ENCODE results near the gene ZNF516.
"Not testable (repeated sequence)": the region's sequence is repeated elsewhere in the genome, so short reads cannot be mapped to it uniquely, and the experiment has no call there.

The ZNF516 gene

DNA sequence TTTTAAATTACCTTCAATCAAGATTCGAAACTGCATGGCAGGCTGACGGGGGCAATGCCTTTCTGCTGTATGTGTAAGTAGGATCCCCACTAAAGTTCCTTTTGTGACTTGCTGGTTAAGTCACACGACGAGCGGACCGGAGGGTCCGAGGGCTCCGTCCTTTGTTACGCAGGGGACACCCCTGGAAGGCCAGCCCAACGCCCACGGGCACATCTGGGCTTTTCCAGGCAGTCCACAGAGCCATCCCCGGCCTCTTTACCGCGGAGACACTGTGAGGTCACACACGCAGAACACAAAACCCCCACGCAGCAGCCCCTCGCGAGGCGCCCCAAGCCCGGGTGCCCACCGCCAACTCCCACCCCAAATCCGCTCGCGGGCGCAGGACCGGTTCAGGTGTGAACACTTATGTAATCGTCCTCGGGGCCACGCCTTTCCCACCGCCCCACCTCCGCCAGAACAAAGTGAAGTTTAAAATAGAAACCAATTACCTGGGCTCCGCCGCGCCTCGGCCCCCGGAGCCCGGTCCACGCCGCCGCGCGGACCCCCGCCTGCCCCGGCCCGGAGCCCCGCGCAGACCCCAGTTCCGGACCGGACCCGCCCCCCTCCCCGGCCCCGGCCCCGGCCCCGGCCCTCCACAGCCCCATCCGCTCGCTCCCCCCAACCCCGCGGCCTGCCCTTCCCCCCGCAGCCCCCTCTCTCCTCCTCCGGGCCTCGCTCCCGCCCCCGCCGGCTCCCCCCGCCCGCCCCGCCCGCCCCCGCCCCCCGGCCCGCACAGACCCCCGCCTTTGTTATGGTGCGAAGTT is 4.2 kb downstream of the ZNF516 start:
- no peak for DNase-seq

DNA sequence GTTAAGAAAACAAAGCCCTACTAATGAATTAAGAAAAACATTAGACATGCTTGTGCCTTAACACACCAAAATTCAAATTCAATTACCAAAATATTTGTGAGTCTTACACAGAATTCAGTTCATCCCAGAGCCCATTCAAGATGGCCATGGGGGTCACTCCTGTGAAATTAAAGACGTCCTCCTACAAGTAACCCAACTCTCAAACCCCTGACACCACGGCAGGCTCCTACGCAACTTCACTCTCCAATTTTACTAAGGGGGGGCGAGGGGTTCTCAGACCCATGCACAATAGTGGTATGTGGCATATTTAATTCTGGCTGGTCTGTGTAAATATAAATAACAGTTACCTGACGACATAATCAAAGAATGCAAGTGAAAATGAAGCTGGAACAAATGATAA is 5.0 kb downstream of the ZNF516 start:
- DNase-seq: no peak

DNA sequence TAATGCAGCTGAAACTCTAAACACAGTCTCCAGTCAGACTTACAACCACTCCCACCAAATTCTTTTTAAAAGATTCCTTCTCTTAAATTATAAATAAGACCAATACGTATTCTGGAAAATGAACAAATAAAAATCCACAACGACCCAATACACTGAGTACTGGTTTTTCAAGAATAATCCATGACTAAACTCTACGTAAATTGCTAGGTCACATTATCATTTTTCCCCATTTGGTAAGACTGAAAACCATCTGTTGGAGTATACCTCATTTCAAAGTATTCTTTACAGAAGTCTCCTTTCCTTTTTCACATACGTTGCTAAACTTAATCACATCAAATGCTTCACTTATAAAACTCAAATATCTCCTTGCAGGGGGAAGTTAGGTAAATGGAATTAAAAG is 6.0 kb downstream of the ZNF516 start:
- DNase-seq: no peak

GRCh38 chr18:76488190-76488589 is 6.9 kb downstream of the ZNF516 start:
- no peak for DNase-seq

GRCh38 chr18:76487782-76488181 is 7.3 kb downstream of the ZNF516 start:
- no peak for DNase-seq

- DNase-seq: no peak
These were observed 8.0 kb downstream of the ZNF516 start for GRCh38 chr18:76487070-76487469.

- DNase-seq: no peak
These were observed 8.5 kb downstream of the ZNF516 start for GRCh38 chr18:76486574-76486973.

DNA sequence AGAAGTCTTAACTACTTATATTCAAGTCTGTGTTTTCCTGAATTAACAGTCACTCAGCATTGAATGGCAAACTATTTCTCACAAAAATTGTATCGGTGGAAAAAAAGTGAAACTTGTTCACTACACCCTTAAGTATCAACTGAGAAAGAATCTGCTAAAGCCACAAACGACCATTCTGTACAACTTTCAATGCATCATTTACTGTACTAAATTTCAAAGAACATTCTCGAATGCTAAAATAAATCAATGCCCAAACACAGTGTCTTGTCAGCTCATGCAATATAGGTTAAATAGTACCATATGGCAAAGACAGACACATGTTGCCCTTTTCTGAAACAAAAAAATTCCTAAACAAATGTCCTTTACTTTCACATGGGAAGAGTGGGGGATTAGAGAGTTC is 9.0 kb downstream of the ZNF516 start:
- no peak for DNase-seq

GRCh38 chr18:76484749-76485387 is 10.2 kb downstream of the ZNF516 start:
- no peak for DNase-seq

- DNase-seq: no peak
These were observed 11.3 kb downstream of the ZNF516 start for GRCh38 chr18:76483780-76484179.

DNA sequence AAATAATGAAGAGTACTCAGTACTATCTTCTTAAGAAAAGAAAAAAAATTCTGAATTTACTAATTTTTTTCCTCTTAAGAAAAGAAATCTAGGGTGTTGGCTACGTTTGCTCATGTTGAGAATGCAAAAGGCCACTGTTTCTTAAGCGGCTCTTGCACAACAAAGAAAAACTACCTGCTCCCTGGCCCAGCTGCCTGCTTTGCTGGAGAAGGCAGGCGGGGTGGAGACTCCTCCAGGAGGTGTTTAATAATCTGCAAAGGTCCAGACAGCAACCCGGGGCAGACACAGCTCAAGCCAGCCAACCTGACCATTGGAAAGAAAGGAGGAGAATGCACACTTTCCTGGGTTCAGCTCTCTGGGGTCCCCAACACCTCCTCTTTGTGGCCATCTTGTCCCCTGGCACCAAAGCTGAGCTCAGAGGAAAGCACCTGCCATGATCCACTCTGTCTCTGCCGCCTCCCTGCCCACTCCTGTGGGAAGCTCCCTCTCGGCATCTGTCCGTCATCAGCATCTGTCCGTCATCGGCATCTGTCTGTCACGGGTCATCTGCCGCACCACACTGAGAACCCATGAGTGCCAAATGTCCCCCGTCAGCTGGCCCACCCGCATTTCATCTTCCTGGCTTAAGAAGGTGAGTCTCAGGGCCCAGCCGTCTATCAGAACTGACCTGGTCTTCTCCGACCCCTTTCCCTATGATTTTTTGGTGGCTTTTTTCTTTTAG is 11.9 kb downstream of the ZNF516 start:
- DNase-seq: no peak

DNA sequence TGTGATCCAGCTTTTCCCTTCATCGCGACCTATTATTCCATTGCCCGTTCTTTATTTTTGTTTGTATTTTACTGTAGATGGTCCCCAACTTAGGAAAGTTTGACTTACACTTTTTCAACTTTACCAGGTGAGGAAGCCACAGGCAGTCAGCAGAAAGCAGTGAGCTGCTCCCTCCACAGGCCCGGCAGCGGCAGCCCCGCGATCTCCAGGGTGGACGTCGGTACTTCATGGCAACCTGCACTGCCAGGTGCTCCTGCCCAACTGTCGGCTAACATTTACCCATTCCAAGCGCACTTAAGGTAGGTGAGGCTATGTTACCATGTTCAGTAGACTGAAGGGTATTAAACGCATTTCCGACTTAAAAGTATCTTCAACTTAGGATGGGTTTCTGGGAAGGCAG is 12.8 kb downstream of the ZNF516 start:
- no peak for DNase-seq

DNA sequence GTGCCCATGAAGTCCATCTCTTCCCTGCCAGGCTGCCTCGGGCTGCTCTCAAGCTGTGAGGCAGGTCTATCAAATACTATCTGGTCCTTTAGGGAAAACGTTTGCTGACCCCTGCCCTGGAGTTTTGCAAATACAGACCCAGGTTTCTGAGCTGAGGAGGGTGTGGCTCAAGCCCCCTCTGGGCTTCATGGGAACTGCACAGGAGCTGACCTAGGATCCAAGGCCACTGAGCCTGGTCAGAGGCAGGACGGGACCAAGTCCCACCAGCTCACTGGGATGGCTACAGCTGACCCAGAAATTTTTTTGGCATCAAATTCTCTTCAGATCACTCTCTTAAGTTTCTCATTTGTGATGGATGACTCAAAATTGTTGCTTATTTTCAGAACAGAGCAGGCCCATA is 14.1 kb downstream of the ZNF516 start:
- no peak for DNase-seq

- no peak for DNase-seq
These were observed 15.4 kb downstream of the ZNF516 start for GRCh38 chr18:76479351-76480238.

DNA sequence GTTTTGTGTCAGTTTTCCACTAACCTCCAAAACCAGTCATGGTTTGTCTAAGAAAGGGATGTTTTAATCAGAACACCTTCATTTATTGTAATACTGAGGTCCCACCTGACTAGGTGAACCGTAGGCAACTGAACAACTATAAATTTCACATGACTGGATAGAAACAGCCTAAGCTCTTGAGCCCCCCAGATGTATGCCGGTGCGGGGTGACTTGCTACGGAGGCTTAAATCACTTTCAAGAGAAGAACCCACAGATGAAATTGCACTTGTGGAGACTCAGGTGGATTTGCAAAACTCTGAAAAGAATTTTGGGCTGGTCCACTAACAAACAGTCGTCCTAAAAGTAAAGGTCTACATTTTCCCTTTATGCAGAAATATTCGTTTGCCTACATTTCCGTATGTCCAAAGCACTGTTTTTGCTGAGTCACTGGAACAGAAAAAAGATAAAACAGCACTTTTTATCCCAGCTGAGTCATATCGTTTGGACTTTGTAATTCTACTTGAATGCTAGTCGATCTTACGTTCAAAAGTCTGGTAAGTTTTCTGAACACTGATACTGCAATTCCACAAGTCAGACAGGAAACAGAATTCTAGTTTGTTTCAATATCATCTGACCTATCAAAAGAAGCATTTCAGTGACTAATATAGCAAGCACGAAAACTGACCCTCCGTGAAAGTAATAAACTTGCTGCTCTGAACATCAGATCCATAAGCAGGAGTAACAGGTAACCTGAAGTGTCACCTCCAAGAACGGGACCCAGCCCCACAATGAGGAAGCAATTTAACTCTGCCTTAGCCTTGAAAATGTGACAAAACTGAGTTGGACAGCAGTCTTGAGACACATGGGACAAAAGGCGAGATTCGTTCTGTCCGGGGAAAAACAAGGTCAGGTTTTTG is 18.1 kb downstream of the ZNF516 start:
- no peak for DNase-seq

DNA sequence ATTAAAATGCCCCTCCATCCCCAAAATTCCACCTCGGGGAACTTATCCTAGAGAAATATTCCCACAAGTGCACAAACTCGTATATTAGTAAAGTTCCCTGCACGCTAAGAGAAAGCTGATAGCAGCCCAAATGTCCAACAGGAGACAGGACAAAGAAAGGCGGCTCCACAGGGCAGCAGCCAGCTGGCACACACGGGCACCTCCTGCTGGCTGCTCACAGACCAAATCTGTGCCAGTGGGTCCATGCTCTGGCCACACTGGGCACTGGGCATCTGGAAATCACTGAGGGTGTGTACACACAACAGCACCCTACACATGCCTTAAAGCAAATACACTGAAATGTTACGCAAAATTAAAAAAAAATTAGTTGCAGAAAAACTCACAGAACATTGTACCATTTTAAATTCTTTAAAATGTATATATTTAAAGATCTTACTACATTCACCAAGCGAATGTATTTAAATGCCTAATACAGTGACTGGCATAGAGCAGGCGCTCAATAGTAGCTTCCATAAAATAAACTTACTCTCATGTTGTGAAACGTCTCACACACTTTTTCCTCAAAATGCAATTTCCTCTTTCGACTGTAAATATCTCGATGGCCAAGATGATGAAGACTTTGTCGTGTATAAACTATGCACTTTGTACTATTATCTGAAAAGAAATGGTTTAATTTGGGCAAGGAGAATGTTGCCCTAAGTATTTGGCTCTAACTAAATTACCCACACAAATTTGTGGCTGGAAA is 19.4 kb downstream of the ZNF516 start:
- DNase-seq: no peak

DNA sequence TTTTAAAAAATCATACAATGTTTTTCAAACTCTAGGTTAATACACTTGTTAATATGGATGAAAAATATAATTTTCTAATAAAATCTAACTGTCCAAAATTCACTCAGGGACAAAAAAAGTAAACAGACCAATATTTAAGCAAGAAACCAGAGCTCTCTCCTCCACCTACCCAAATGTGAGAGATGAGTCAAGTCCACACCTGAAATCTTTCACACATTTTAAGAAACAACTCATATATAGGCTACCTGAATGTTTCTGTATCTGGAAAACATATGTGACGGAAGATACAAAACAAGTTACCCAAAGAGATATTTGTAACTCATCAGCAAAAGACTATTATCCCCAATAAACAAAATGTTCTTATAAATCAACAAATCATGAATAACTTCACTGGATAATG is 20.2 kb downstream of the ZNF516 start:
- DNase-seq: no peak

- DNase-seq: not testable (repeated sequence)
These were observed 21.5 kb downstream of the ZNF516 start for GRCh38 chr18:76473521-76473920.

DNA sequence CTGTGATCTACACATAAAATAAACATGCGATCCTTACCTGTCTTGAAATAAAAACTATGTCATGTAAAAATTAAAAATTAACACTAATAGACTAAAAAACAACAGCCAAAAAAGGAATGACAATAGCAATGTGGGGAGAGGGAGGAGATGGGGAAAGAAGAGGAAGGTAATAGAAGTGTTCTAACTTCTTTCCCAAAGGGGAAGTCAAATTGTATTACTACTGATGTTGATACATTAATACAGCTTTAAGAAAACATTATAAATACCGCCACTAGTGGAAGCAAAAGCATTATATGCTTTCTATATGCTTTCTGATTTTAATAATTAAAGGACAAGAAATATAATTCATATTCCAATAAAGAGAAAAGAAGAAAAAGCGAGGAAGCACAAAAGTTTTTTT is 22.2 kb downstream of the ZNF516 start:
- no peak for DNase-seq

DNA sequence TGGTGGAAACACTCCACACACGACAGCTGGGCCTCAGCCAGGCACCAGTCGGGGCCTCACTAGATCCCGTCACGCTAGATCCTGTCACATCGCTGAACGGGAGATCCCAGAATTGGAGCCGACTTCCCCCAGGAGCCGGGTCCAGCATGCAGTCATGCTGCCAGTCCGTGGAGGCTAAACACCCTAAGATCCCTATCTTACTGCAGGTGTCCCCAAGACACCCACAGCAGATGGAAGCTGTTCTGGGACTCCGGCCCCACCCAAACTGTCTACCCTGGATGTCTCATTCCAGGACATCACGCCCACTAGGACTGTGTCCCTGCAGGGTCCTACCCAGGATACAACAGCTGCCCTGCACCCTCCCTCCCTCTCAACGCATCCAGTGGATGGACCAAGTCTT is 23.4 kb downstream of the ZNF516 start:
- DNase-seq: no peak
